CD14-positive monocyte (primary cell): ENCODE results near the gene LDLR. TPM values are rescaled to one million over a fixed set of nuclear protein-coding genes. Genes with fewer than 3 reads are reported as not detected.

Experiments
- DNase-seq, 3 donors: peaks; one replicate each; pipeline ENCODE4 v3.0.0-alpha.2; 2011 to 2022
- H2AFZ ChIP-seq: 2 replicates; pipeline ENCODE4 v1.6.0; 2012; ENCODE audit warnings: mild to moderate bottlenecking, low read depth, low read length, inconsistent platforms; ENCODE audit not compliant: insufficient read depth, poor library complexity, severe bottlenecking
- H3K27ac ChIP-seq, 2 donors: 1 replicate in 1 of 2; 2 replicates in 1 of 2; pipeline ENCODE4 v1.5.1; 2012 to 2013; ENCODE audit warnings: low read length in 2 of 2, control low read depth in 1 of 2, inconsistent platforms in 1 of 2, low read depth in 1 of 2, mild to moderate bottlenecking in 1 of 2
- H3K27me3 ChIP-seq, 2 donors: one replicate each; pipeline versions ENCODE4 v1.6.0 to v1.6.1; 2011 to 2013; ENCODE audit warnings: low read length in 2 of 2; ENCODE audit not compliant: control insufficient read depth in 2 of 2, insufficient read depth in 2 of 2
- H3K36me3 ChIP-seq, 2 donors: replicated peaks in 1 of 2; 1 replicate in 1 of 2; 2 replicates in 1 of 2; pipeline versions ENCODE4 v1.5.1 to v1.6.1; 2012 to 2013; ENCODE audit warnings: low read length in 2 of 2, control low read depth in 1 of 2, inconsistent platforms in 1 of 2, mild to moderate bottlenecking in 1 of 2; ENCODE audit not compliant: insufficient read depth in 2 of 2, control insufficient read depth in 1 of 2
- H3K4me1 ChIP-seq, 2 donors: 1 replicate in 1 of 2; 2 replicates in 1 of 2; pipeline versions ENCODE4 v1.5.1 to v1.6.1; 2012 to 2013; ENCODE audit warnings: low read length in 2 of 2, control low read depth in 1 of 2, inconsistent platforms in 1 of 2, mild to moderate bottlenecking in 1 of 2, moderate library complexity in 1 of 2; ENCODE audit not compliant: insufficient read depth in 2 of 2, control insufficient read depth in 1 of 2
- H3K4me2 ChIP-seq: replicated peaks from 2 replicates; pipeline ENCODE3; 2012; ENCODE audit warnings: low read length, moderate library complexity, mild to moderate bottlenecking; ENCODE audit not compliant: poor library complexity, severe bottlenecking; ENCODE audit errors: extremely low read depth
- H3K4me3 ChIP-seq, 3 experiments: fragments of 200-600 bp in 1 of 3; sonication (generic) in 1 of 3; replicated peaks in 1 of 3; 1 replicate in 2 of 3; 2 replicates in 1 of 3; pipeline ENCODE4 v1.5.1; 2011 to 2013; ENCODE audit warnings: low read length in 3 of 3, mild to moderate bottlenecking in 3 of 3, control low read depth in 2 of 3, low read depth in 2 of 3, inconsistent platforms in 1 of 3, moderate library complexity in 1 of 3
- H3K79me2 ChIP-seq: 2 replicates; pipeline ENCODE4 v1.6.0; 2012; ENCODE audit warnings: mild to moderate bottlenecking, control low read depth, inconsistent platforms, low read length, moderate library complexity; ENCODE audit not compliant: insufficient read depth
- H3K9ac ChIP-seq: 2 replicates; pipeline ENCODE4 v1.6.0; 2017; ENCODE audit warnings: low read length, mild to moderate bottlenecking; ENCODE audit not compliant: insufficient read depth, poor library complexity, severe bottlenecking
- H3K9me3 ChIP-seq, 2 donors: replicated peaks in 1 of 2; 1 replicate in 1 of 2; 2 replicates in 1 of 2; pipeline versions ENCODE4 v1.5.1 to v1.6.1; 2012 to 2013; ENCODE audit warnings: low read length in 2 of 2, control low read depth in 1 of 2; ENCODE audit not compliant: control insufficient read depth in 1 of 2, insufficient read depth in 1 of 2
- H4K20me1 ChIP-seq: 2 replicates; pipeline ENCODE4 v1.6.0; 2012; ENCODE audit warnings: mild to moderate bottlenecking, low read length, control low read depth, moderate library complexity; ENCODE audit not compliant: insufficient read depth
- H3K27ac Mint-ChIP-seq, 7 donors: one replicate each; pipeline ENCODE4 v1.8.0; 2020; ENCODE audit warnings: mild to moderate bottlenecking in 7 of 7, mixed read lengths in 7 of 7, moderate library complexity in 6 of 7, inconsistent platforms in 2 of 7
- H3K27me3 Mint-ChIP-seq, 3 donors: one replicate each; pipeline ENCODE4 v1.8.0; 2021 to 2022; ENCODE audit warnings: low read depth in 3 of 3, mild to moderate bottlenecking in 3 of 3, mixed read lengths in 3 of 3, moderate library complexity in 3 of 3, inconsistent platforms in 1 of 3
- H3K36me3 Mint-ChIP-seq, 2 donors: one replicate each; pipeline ENCODE4 v1.8.0; 2020; ENCODE audit warnings: mixed read lengths in 2 of 2, inconsistent platforms in 1 of 2, mild to moderate bottlenecking in 1 of 2
- H3K4me1 Mint-ChIP-seq: one replicate; pipeline ENCODE4 v1.8.0; 2020; ENCODE audit warnings: mild to moderate bottlenecking, mixed read lengths
- H3K4me3 Mint-ChIP-seq, 2 donors: one replicate each; pipeline ENCODE4 v1.8.0; 2020; ENCODE audit warnings: mild to moderate bottlenecking in 2 of 2, mixed read lengths in 2 of 2, moderate library complexity in 1 of 2
- H3K9me3 Mint-ChIP-seq, 7 donors: one replicate each; pipeline ENCODE4 v1.8.0; 2020 to 2022; ENCODE audit warnings: mixed read lengths in 7 of 7, mild to moderate bottlenecking in 6 of 7, moderate library complexity in 6 of 7, inconsistent platforms in 2 of 7
- WGBS: methylation state at CpG from one replicate; pipeline ENCODE4 v1.1.5; 2013; ENCODE audit warnings: missing lambda C conversion rate; ENCODE audit not compliant: insufficient coverage; 5-methylcytosine and 5-hydroxymethylcytosine counted together
- intact Hi-C, 2 donors: fragments of 100-400 bp; cut with micrococcal nuclease; formaldehyde crosslinking; loops; one replicate each; pipeline versions ENCODE4 v1.15.0 to v1.15.1; 2023
- polyA plus RNA-seq, 3 donors: library from polyadenylated mRNA; depleted of rRNA in 1 of 3; unstranded in 2 of 3; stranded (reverse) in 1 of 3; fragments of 300-500 nt in 2 of 3; fragments of >200 nt in 1 of 3; fragmentation: Illumina TruSeq in 2 of 3; gene quantifications; 1 replicate in 2 of 3; 2 replicates in 1 of 3; pipeline ENCODE4 v1.2.3, GENCODE V29; 2012 to 2021
- TF ChIP-seq, protein P1 (sequence below): fragments of 200-600 bp; IDR thresholded peaks from one replicate; pipeline ENCODE4 v1.8.0; 2022; ENCODE audit warnings: antibody characterized with exemption, mild to moderate bottlenecking

LDLR gene
- polyA plus RNA-seq, 3 donors, result 14.3 to 21.2 (median 19.8) TPM

DNA sequence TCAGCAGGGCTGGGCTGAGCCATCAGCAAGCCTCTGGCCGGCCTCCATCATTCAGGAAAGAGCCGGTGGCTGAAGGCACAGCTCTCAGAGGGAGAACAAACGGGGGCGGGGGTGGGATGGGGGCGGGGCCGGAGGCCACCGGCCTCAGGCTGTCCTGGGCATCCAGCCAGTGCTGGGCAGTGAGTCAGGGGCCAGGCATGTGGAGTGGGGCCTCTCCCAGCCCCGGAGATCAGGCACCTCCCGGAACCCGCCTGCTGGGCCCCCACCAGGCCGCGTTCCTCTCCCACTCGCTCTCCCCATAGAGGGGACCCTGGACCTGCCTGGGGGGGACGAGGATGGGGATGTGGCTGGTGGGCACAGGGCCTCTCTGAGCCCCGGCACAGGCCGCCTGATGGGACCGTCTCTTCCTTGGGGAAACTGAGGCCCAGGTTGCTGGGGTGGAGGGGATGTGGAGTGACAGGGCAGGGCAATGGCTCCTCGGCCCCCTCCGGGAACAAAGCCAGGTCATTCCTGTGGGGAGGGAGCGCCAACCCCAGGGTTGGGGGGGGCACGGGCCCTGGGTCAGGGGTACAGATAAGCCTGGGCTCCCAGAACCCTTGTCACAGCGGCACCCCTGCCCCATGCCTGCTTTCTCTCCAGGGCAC, 53.4 kb downstream of the LDLR start:
- peaks cover 26 to 30% of the 10 kb centered on the region in 2 donors for H3K4me1 ChIP-seq
- peak in 1 of 3 donors; percentile 40 for DNase-seq
- 5% methylated on average over 10 of the region's 22 CpGs for WGBS

DNA sequence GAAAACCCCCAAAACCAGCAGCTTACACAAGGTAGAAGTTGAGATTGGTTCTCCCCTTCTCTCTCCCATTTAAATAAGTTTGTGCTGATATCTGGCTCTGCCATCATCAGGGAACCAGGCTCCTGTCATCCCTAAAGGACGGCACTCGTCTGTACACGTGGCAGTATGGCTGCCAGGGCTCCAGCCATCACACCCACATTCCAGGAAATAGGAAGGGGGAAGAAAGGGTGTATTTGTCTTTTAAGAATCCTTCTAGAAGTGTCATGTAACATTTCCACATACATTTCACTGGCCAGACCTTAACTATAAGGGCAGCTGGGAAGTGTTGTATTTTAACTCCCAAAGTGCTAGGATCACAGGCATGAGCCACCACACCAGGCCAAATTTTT, 56.3 kb downstream of the LDLR start:
- intact Hi-C loops, result no loop called here
- H3K27ac Mint-ChIP-seq, result peak overlapping the region in 1 of 7 donors; percentile 41
- H4K20me1 ChIP-seq, result no peaks in the 10 kb centered on the region

More for the DNA sequence above, 53.4 kb downstream of the LDLR start:
- peak overlapping the region; percentile 48 to 50 for H3K4me3 Mint-ChIP-seq
- Histone ChIP-seq H4K20me1 (no peaks in the 10 kb centered on the region), H3K9ac (peak overlapping the region; percentile 45), H3K36me3 (peaks cover 16 to 27% of the 10 kb centered on the region in 2 donors), H3K4me3 (peak overlapping the region in 1 of 3 experiments; percentile 51), H3K79me2 (no peaks in the 10 kb centered on the region), H3K4me2 (peak overlapping the region; percentile 47), H3K27me3 (peaks cover 0 to 6% of the 10 kb centered on the region in 2 donors), H3K9me3 (no peaks in the 10 kb centered on the region), H3K27ac (no peak overlapping the region), H2AFZ (peak overlapping the region; percentile 67)
- peaks cover 18 to 37% of the 10 kb centered on the region in 2 donors for H3K36me3 Mint-ChIP-seq
- peaks cover 13 to 21% (median 17%) of the 10 kb centered on the region in 3 donors for H3K27me3 Mint-ChIP-seq
- H3K4me1 Mint-ChIP-seq, result peaks cover 32% of the 10 kb centered on the region
- H3K9me3 Mint-ChIP-seq, result peaks cover 0 to 8% (median 2%) of the 10 kb centered on the region in 7 donors
- no peak overlapping the region for H3K27ac Mint-ChIP-seq
- intact Hi-C loops, result no loop called here
- TF ChIP-seq, protein P1, sequence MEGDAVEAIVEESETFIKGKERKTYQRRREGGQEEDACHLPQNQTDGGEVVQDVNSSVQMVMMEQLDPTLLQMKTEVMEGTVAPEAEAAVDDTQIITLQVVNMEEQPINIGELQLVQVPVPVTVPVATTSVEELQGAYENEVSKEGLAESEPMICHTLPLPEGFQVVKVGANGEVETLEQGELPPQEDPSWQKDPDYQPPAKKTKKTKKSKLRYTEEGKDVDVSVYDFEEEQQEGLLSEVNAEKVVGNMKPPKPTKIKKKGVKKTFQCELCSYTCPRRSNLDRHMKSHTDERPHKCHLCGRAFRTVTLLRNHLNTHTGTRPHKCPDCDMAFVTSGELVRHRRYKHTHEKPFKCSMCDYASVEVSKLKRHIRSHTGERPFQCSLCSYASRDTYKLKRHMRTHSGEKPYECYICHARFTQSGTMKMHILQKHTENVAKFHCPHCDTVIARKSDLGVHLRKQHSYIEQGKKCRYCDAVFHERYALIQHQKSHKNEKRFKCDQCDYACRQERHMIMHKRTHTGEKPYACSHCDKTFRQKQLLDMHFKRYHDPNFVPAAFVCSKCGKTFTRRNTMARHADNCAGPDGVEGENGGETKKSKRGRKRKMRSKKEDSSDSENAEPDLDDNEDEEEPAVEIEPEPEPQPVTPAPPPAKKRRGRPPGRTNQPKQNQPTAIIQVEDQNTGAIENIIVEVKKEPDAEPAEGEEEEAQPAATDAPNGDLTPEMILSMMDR, result no peak

More for the DNA sequence above, 56.3 kb downstream of the LDLR start:
- Histone ChIP-seq H3K36me3 (peaks cover 27 to 43% of the 10 kb centered on the region in 2 donors), H3K9me3 (no peaks in the 10 kb centered on the region), H3K9ac (no peak overlapping the region), H3K79me2 (peaks cover 10% of the 10 kb centered on the region), H3K4me2 (no peak overlapping the region), H3K27ac (no peak overlapping the region), H2AFZ (no peak overlapping the region), H3K27me3 (no peaks in the 10 kb centered on the region), H3K4me1 (peaks cover 10 to 11% of the 10 kb centered on the region in 2 donors), H3K4me3 (no peak overlapping the region)
- TF ChIP-seq, protein P1, result no peak
- Mint-ChIP-seq H3K4me3 (no peak overlapping the region), H3K36me3 (peaks cover 27 to 55% of the 10 kb centered on the region in 2 donors), H3K9me3 (peaks cover 0 to 8% (median 0%) of the 10 kb centered on the region in 7 donors), H3K27me3 (peaks cover 0 to 2% (median 1%) of the 10 kb centered on the region in 3 donors), H3K4me1 (peaks cover 12% of the 10 kb centered on the region)
- WGBS, result no CpG with 5 or more reads among the region's 3 CpGs
- no peak for DNase-seq
